HUES48 (cell line): ENCODE measurements around the gene TOR1A.
A peak's percentile ranks its signal among the peaks of the same experiment; 100 is the strongest.

Source experiments
- H3K27ac ChIP-seq: one replicate; pipeline ENCODE4 v1.7.0; 2013; ENCODE audit warnings: low read depth, low read length, inconsistent platforms
- H3K27me3 ChIP-seq: 2 replicates; pipeline ENCODE4 v1.6.1; 2013; ENCODE audit warnings: mild to moderate bottlenecking, low read length; ENCODE audit not compliant: control insufficient read depth, insufficient read depth
- H3K36me3 ChIP-seq: 2 replicates; pipeline ENCODE4 v1.6.1; 2013; ENCODE audit warnings: low read length; ENCODE audit not compliant: control insufficient read depth, insufficient read depth
- H3K4me1 ChIP-seq: 2 replicates; pipeline ENCODE4 v1.6.1; 2013; ENCODE audit warnings: mild to moderate bottlenecking, low read length; ENCODE audit not compliant: control insufficient read depth, insufficient read depth
- H3K4me3 ChIP-seq: 2 replicates; pipeline ENCODE4 v1.5.1; 2013; ENCODE audit warnings: mild to moderate bottlenecking, low read depth, low read length
- H3K9ac ChIP-seq: 2 replicates; pipeline ENCODE4 v1.6.1; 2013; ENCODE audit warnings: mild to moderate bottlenecking, low read depth, low read length, moderate library complexity
- H3K9me3 ChIP-seq: 2 replicates; pipeline ENCODE4 v1.6.1; 2013; ENCODE audit warnings: low read length; ENCODE audit not compliant: control insufficient read depth, insufficient read depth

The TOR1A gene

DNA sequence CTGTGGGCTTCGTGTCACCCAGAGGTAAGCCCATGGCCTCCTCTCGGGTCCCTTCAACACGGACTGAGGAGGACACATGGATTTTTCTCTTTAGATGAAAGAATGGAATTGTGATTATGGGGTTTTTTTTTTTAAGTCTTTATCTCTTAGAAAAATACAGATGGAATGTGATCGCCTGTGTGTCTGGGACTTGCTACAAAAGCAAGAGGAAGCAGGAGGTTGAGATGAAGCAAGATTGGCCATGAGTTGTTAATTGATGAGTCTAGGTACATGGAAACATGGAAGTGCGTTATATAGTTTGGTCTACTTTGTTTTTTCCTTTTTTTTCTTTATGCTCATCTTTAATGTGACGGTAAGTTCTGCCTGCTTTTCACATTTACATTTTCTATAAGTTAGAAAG lies 26.0 kb upstream of the TOR1A start:
- Histone ChIP-seq H3K27me3 (no peaks in the 10 kb centered on the region), H3K27ac (no peak overlapping the region), H3K9me3 (no peaks in the 10 kb centered on the region), H3K4me3 (no peak overlapping the region), H3K9ac (no peak overlapping the region), H3K4me1 (no peaks in the 10 kb centered on the region), H3K36me3 (peaks cover 22% of the 10 kb centered on the region)

GRCh38 chr9:129848712-129849441 lies 24.9 kb upstream of the TOR1A start:
- Histone ChIP-seq H3K9me3 (no peaks in the 10 kb centered on the region), H3K27me3 (no peaks in the 10 kb centered on the region), H3K27ac (no peak overlapping the region), H3K36me3 (peaks cover 18% of the 10 kb centered on the region), H3K4me1 (no peaks in the 10 kb centered on the region), H3K4me3 (no peak overlapping the region), H3K9ac (no peak overlapping the region)

- Histone ChIP-seq H3K9ac (no peak overlapping the region), H3K36me3 (no peaks in the 10 kb centered on the region), H3K27me3 (no peaks in the 10 kb centered on the region), H3K4me3 (no peak overlapping the region), H3K27ac (no peak overlapping the region), H3K4me1 (peaks cover 10% of the 10 kb centered on the region), H3K9me3 (no peaks in the 10 kb centered on the region)
Observed at GRCh38 chr9:129845373-129845772, 21.4 kb upstream of the TOR1A start.

- no peaks in the 10 kb centered on the region for H3K36me3 ChIP-seq
- no peak overlapping the region for H3K4me3 ChIP-seq
- H3K4me1 ChIP-seq = peaks cover 35% of the 10 kb centered on the region
- H3K9me3 ChIP-seq = no peaks in the 10 kb centered on the region
- no peak overlapping the region for H3K27ac ChIP-seq
- H3K9ac ChIP-seq = no peak overlapping the region
- H3K27me3 ChIP-seq = no peaks in the 10 kb centered on the region
Observed at GRCh38 chr9:129841071-129841470, 17.1 kb upstream of the TOR1A start.

- H3K27me3 ChIP-seq = no peaks in the 10 kb centered on the region
Observed at GRCh38 chr9:129840034-129840433, 16.1 kb upstream of the TOR1A start.

GRCh38 chr9:129839324-129840023 lies 15.5 kb upstream of the TOR1A start:
- no peak overlapping the region for H3K9ac ChIP-seq
- H3K4me3 ChIP-seq = no peak overlapping the region
- H3K27me3 ChIP-seq = no peaks in the 10 kb centered on the region
- H3K27ac ChIP-seq = no peak overlapping the region
- peaks cover 36% of the 10 kb centered on the region for H3K4me1 ChIP-seq
- H3K9me3 ChIP-seq = no peaks in the 10 kb centered on the region
- no peaks in the 10 kb centered on the region for H3K36me3 ChIP-seq

More at GRCh38 chr9:129840034-129840433, 16.1 kb upstream of the TOR1A start:
- H3K4me1 ChIP-seq = peaks cover 36% of the 10 kb centered on the region
- H3K9ac ChIP-seq = no peak overlapping the region
- H3K36me3 ChIP-seq = no peaks in the 10 kb centered on the region
- no peak overlapping the region for H3K4me3 ChIP-seq
- no peaks in the 10 kb centered on the region for H3K9me3 ChIP-seq
- H3K27ac ChIP-seq = no peak overlapping the region

DNA sequence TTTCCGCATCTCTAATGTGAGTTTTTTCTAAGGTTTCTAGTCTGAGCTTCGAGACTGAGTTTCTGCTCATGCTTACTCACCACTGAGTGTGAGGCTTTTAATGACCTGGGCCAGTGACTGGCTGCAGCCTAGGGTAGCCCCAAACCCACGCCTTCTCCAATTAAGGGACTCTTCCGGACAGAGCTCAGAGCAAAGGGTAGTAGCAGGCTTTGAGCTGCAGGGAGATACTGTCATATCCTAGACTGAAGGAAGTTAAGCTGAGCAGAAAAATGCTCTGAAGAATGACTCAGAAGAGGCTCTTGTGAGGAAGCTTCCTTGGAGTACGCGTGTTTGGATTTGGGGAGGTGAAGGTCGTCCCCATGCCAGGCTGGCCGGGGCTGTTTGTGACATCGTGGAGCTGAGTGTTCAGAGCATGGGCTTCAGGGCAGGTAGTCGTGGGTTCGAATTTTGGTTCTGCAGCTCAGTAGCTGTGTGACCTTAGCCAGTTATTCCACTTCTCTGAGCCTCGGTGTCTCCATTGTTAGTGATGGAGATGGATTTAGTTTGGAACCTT lies 14.8 kb upstream of the TOR1A start:
- Histone ChIP-seq H3K9ac (no peak overlapping the region), H3K27me3 (no peaks in the 10 kb centered on the region), H3K4me3 (no peak overlapping the region), H3K36me3 (no peaks in the 10 kb centered on the region), H3K27ac (no peak overlapping the region), H3K9me3 (no peaks in the 10 kb centered on the region), H3K4me1 (peaks cover 38% of the 10 kb centered on the region)

- H3K4me3 ChIP-seq = peak overlapping the region; percentile 93
- H3K4me1 ChIP-seq = peaks cover 34% of the 10 kb centered on the region
- H3K27me3 ChIP-seq = no peaks in the 10 kb centered on the region
- peaks cover 18% of the 10 kb centered on the region for H3K36me3 ChIP-seq
- no peaks in the 10 kb centered on the region for H3K9me3 ChIP-seq
- H3K9ac ChIP-seq = no peak overlapping the region
- H3K27ac ChIP-seq = no peak overlapping the region
Observed at GRCh38 chr9:129836311-129837007, 12.5 kb upstream of the TOR1A start.

GRCh38 chr9:129835860-129836223 lies 11.9 kb upstream of the TOR1A start:
- no peaks in the 10 kb centered on the region for H3K9me3 ChIP-seq
- H3K9ac ChIP-seq = peak overlapping the region; percentile 41; the same call in 1 of the 2 replicates
- peaks cover 28% of the 10 kb centered on the region for H3K4me1 ChIP-seq
- H3K27me3 ChIP-seq = no peaks in the 10 kb centered on the region
- peak overlapping the region; percentile 52 for H3K27ac ChIP-seq
- H3K36me3 ChIP-seq = peaks cover 23% of the 10 kb centered on the region
- peak overlapping the region; percentile 93 for H3K4me3 ChIP-seq

- peaks cover 27% of the 10 kb centered on the region for H3K36me3 ChIP-seq
- no peaks in the 10 kb centered on the region for H3K27me3 ChIP-seq
- H3K4me1 ChIP-seq = peaks cover 27% of the 10 kb centered on the region
- H3K4me3 ChIP-seq = peak within 1 kb of the TSS; percentile 93
- H3K27ac ChIP-seq = peak within 1 kb of the TSS; percentile 65
- H3K9ac ChIP-seq = peak within 1 kb of the TSS; percentile 46; the same call in 1 of the 2 replicates
- H3K9me3 ChIP-seq = no peaks in the 10 kb centered on the region
Observed at GRCh38 chr9:129835128-129835859, 11.4 kb upstream of the TOR1A start, which contains the start of the genes C9orf78 and USP20. Gene C9orf78 (minus strand): TSS chr9:129835275. CDS start chr9:129835221, 54 bp downstream. Gene USP20 (plus strand): TSS chr9:129835458. CDS start chr9:129852556, 17,098 bp downstream.
